Measurements from ENCODE around the gene TLR5.

TLR5 gene

GRCh38 chr1:223116950-223117349, 26.1 kb downstream of the TLR5 start:
- H3K27me3 ChIP-seq (ENCODE audit: control insufficient read depth in 2 of 2, insufficient read depth in 2 of 2, low read length in 2 of 2) = no peaks in the 10 kb centered on the region
- H3K27ac ChIP-seq (ENCODE audit: low read depth in 2 of 2, low read length in 2 of 2) = no peak overlapping the region
- H3K9me3 ChIP-seq (ENCODE audit: control insufficient read depth in 2 of 2, low read length in 2 of 2) = no peaks in the 10 kb centered on the region
- no peaks in the 10 kb centered on the region for H3K4me1 ChIP-seq (ENCODE audit: control insufficient read depth in 2 of 2, insufficient read depth in 2 of 2, low read length in 2 of 2)
- H3K36me3 ChIP-seq (ENCODE audit: control insufficient read depth in 2 of 2, insufficient read depth in 2 of 2, low read length in 2 of 2) = no peaks in the 10 kb centered on the region
- H3K9ac ChIP-seq (ENCODE audit: low read depth in 1 of 2, low read length in 2 of 2) = no peak overlapping the region
- no peak overlapping the region for H3K4me3 ChIP-seq (ENCODE audit: low read length in 2 of 2)

GRCh38 chr1:223114871-223115270, 28.2 kb downstream of the TLR5 start:
- H3K9ac ChIP-seq (ENCODE audit: low read depth in 1 of 2, low read length in 2 of 2) = no peak overlapping the region
- H3K36me3 ChIP-seq (ENCODE audit: control insufficient read depth in 2 of 2, insufficient read depth in 2 of 2, low read length in 2 of 2) = no peaks in the 10 kb centered on the region
- no peaks in the 10 kb centered on the region for H3K27me3 ChIP-seq (ENCODE audit: control insufficient read depth in 2 of 2, insufficient read depth in 2 of 2, low read length in 2 of 2)
- no peaks in the 10 kb centered on the region for H3K9me3 ChIP-seq (ENCODE audit: control insufficient read depth in 2 of 2, low read length in 2 of 2)
- no peak overlapping the region for H3K4me3 ChIP-seq (ENCODE audit: low read length in 2 of 2)
- H3K4me1 ChIP-seq (ENCODE audit: control insufficient read depth in 2 of 2, insufficient read depth in 2 of 2, low read length in 2 of 2) = no peaks in the 10 kb centered on the region
- H3K27ac ChIP-seq (ENCODE audit: low read depth in 2 of 2, low read length in 2 of 2) = no peak overlapping the region

GRCh38 chr1:223110952-223111351, 32.1 kb downstream of the TLR5 start:
- H3K27ac ChIP-seq (ENCODE audit: low read depth in 2 of 2, low read length in 2 of 2) = no peak overlapping the region
- no peaks in the 10 kb centered on the region for H3K36me3 ChIP-seq (ENCODE audit: control insufficient read depth in 2 of 2, insufficient read depth in 2 of 2, low read length in 2 of 2)
- H3K27me3 ChIP-seq (ENCODE audit: control insufficient read depth in 2 of 2, insufficient read depth in 2 of 2, low read length in 2 of 2) = no peaks in the 10 kb centered on the region
- H3K9me3 ChIP-seq (ENCODE audit: control insufficient read depth in 2 of 2, low read length in 2 of 2) = no peaks in the 10 kb centered on the region
- H3K4me3 ChIP-seq (ENCODE audit: low read length in 2 of 2) = no peak overlapping the region
- no peaks in the 10 kb centered on the region for H3K4me1 ChIP-seq (ENCODE audit: control insufficient read depth in 2 of 2, insufficient read depth in 2 of 2, low read length in 2 of 2)
- no peak overlapping the region for H3K9ac ChIP-seq (ENCODE audit: low read depth in 1 of 2, low read length in 2 of 2)

GRCh38 chr1:223109581-223110026, 33.4 kb downstream of the TLR5 start:
- no peak overlapping the region for H3K9ac ChIP-seq (ENCODE audit: low read depth in 1 of 2, low read length in 2 of 2)
- H3K36me3 ChIP-seq (ENCODE audit: control insufficient read depth in 2 of 2, insufficient read depth in 2 of 2, low read length in 2 of 2) = no peaks in the 10 kb centered on the region
- H3K4me3 ChIP-seq (ENCODE audit: low read length in 2 of 2) = no peak overlapping the region
- H3K27me3 ChIP-seq (ENCODE audit: control insufficient read depth in 2 of 2, insufficient read depth in 2 of 2, low read length in 2 of 2) = no peaks in the 10 kb centered on the region
- no peak overlapping the region for H3K27ac ChIP-seq (ENCODE audit: low read depth in 2 of 2, low read length in 2 of 2)
- H3K4me1 ChIP-seq (ENCODE audit: control insufficient read depth in 2 of 2, insufficient read depth in 2 of 2, low read length in 2 of 2) = no peaks in the 10 kb centered on the region
- no peaks in the 10 kb centered on the region for H3K9me3 ChIP-seq (ENCODE audit: control insufficient read depth in 2 of 2, low read length in 2 of 2)

- H3K4me3 ChIP-seq (ENCODE audit: low read length in 2 of 2) = no peak overlapping the region
- H3K27me3 ChIP-seq (ENCODE audit: control insufficient read depth in 2 of 2, insufficient read depth in 2 of 2, low read length in 2 of 2) = no peaks in the 10 kb centered on the region
- no peaks in the 10 kb centered on the region for H3K36me3 ChIP-seq (ENCODE audit: control insufficient read depth in 2 of 2, insufficient read depth in 2 of 2, low read length in 2 of 2)
- no peaks in the 10 kb centered on the region for H3K9me3 ChIP-seq (ENCODE audit: control insufficient read depth in 2 of 2, low read length in 2 of 2)
- H3K27ac ChIP-seq (ENCODE audit: low read depth in 2 of 2, low read length in 2 of 2) = no peak overlapping the region
- H3K9ac ChIP-seq (ENCODE audit: low read depth in 1 of 2, low read length in 2 of 2) = no peak overlapping the region
- no peaks in the 10 kb centered on the region for H3K4me1 ChIP-seq (ENCODE audit: control insufficient read depth in 2 of 2, insufficient read depth in 2 of 2, low read length in 2 of 2)
These were observed 36.2 kb downstream of the TLR5 start for GRCh38 chr1:223106856-223107255.

- Histone ChIP-seq H3K9me3 (ENCODE audit: control insufficient read depth in 2 of 2, low read length in 2 of 2) (no peaks in the 10 kb centered on the region), H3K9ac (ENCODE audit: low read depth in 1 of 2, low read length in 2 of 2) (no peak overlapping the region), H3K4me1 (ENCODE audit: control insufficient read depth in 2 of 2, insufficient read depth in 2 of 2, low read length in 2 of 2) (no peaks in the 10 kb centered on the region), H3K4me3 (ENCODE audit: low read length in 2 of 2) (no peak overlapping the region), H3K36me3 (ENCODE audit: control insufficient read depth in 2 of 2, insufficient read depth in 2 of 2, low read length in 2 of 2) (no peaks in the 10 kb centered on the region), H3K27me3 (ENCODE audit: control insufficient read depth in 2 of 2, insufficient read depth in 2 of 2, low read length in 2 of 2) (no peaks in the 10 kb centered on the region), H3K27ac (ENCODE audit: low read depth in 2 of 2, low read length in 2 of 2) (no peak overlapping the region)
These were observed 37.5 kb downstream of the TLR5 start for GRCh38 chr1:223105568-223105967.

GRCh38 chr1:223102797-223103533, 40.1 kb downstream of the TLR5 start:
- H3K27ac ChIP-seq (ENCODE audit: low read depth in 2 of 2, low read length in 2 of 2) = no peak overlapping the region
- no peaks in the 10 kb centered on the region for H3K4me1 ChIP-seq (ENCODE audit: control insufficient read depth in 2 of 2, insufficient read depth in 2 of 2, low read length in 2 of 2)
- H3K4me3 ChIP-seq (ENCODE audit: low read length in 2 of 2) = no peak overlapping the region
- H3K36me3 ChIP-seq (ENCODE audit: control insufficient read depth in 2 of 2, insufficient read depth in 2 of 2, low read length in 2 of 2) = no peaks in the 10 kb centered on the region
- H3K9ac ChIP-seq (ENCODE audit: low read depth in 1 of 2, low read length in 2 of 2) = no peak overlapping the region
- H3K27me3 ChIP-seq (ENCODE audit: control insufficient read depth in 2 of 2, insufficient read depth in 2 of 2, low read length in 2 of 2) = no peaks in the 10 kb centered on the region
- H3K9me3 ChIP-seq (ENCODE audit: control insufficient read depth in 2 of 2, low read length in 2 of 2) = no peaks in the 10 kb centered on the region

GRCh38 chr1:223097713-223098112, 45.3 kb downstream of the TLR5 start:
- H3K36me3 ChIP-seq (ENCODE audit: control insufficient read depth in 2 of 2, insufficient read depth in 2 of 2, low read length in 2 of 2) = no peaks in the 10 kb centered on the region
- no peak overlapping the region for H3K27ac ChIP-seq (ENCODE audit: low read depth in 2 of 2, low read length in 2 of 2)
- H3K9ac ChIP-seq (ENCODE audit: low read depth in 1 of 2, low read length in 2 of 2) = no peak overlapping the region
- H3K27me3 ChIP-seq (ENCODE audit: control insufficient read depth in 2 of 2, insufficient read depth in 2 of 2, low read length in 2 of 2) = peaks cover 0 to 3% of the 10 kb centered on the region in 2 donors
- no peak overlapping the region for H3K4me3 ChIP-seq (ENCODE audit: low read length in 2 of 2)
- no peaks in the 10 kb centered on the region for H3K9me3 ChIP-seq (ENCODE audit: control insufficient read depth in 2 of 2, low read length in 2 of 2)
- no peaks in the 10 kb centered on the region for H3K4me1 ChIP-seq (ENCODE audit: control insufficient read depth in 2 of 2, insufficient read depth in 2 of 2, low read length in 2 of 2)

GRCh38 chr1:223095870-223096269, 47.2 kb downstream of the TLR5 start:
- Histone ChIP-seq H3K27ac (ENCODE audit: low read depth in 2 of 2, low read length in 2 of 2) (no peak overlapping the region), H3K9ac (ENCODE audit: low read depth in 1 of 2, low read length in 2 of 2) (no peak overlapping the region), H3K4me1 (ENCODE audit: control insufficient read depth in 2 of 2, insufficient read depth in 2 of 2, low read length in 2 of 2) (no peaks in the 10 kb centered on the region), H3K9me3 (ENCODE audit: control insufficient read depth in 2 of 2, low read length in 2 of 2) (no peaks in the 10 kb centered on the region), H3K36me3 (ENCODE audit: control insufficient read depth in 2 of 2, insufficient read depth in 2 of 2, low read length in 2 of 2) (no peaks in the 10 kb centered on the region), H3K4me3 (ENCODE audit: low read length in 2 of 2) (no peak overlapping the region), H3K27me3 (ENCODE audit: control insufficient read depth in 2 of 2, insufficient read depth in 2 of 2, low read length in 2 of 2) (peaks cover 0 to 3% of the 10 kb centered on the region in 2 donors)

GRCh38 chr1:223091896-223092295, 51.2 kb downstream of the TLR5 start:
- no peak overlapping the region for H3K9ac ChIP-seq (ENCODE audit: low read depth in 1 of 2, low read length in 2 of 2)
- no peaks in the 10 kb centered on the region for H3K36me3 ChIP-seq (ENCODE audit: control insufficient read depth in 2 of 2, insufficient read depth in 2 of 2, low read length in 2 of 2)
- no peak overlapping the region for H3K27ac ChIP-seq (ENCODE audit: low read depth in 2 of 2, low read length in 2 of 2)
- H3K9me3 ChIP-seq (ENCODE audit: control insufficient read depth in 2 of 2, low read length in 2 of 2) = no peaks in the 10 kb centered on the region
- no peak overlapping the region for H3K4me3 ChIP-seq (ENCODE audit: low read length in 2 of 2)
- no peaks in the 10 kb centered on the region for H3K27me3 ChIP-seq (ENCODE audit: control insufficient read depth in 2 of 2, insufficient read depth in 2 of 2, low read length in 2 of 2)
- no peaks in the 10 kb centered on the region for H3K4me1 ChIP-seq (ENCODE audit: control insufficient read depth in 2 of 2, insufficient read depth in 2 of 2, low read length in 2 of 2)
